Fibroblast of mammary gland (primary cell): ENCODE results near the gene AGPAT4.

Experiments
- DNase-seq: peaks from one replicate; pipeline ENCODE4 v3.0.0-alpha.2; 2010; ENCODE audit warnings: low read depth
- H3K4me3 ChIP-seq: 2 replicates; pipeline ENCODE4 v1.5.1; 2011; ENCODE audit warnings: low read depth, mild to moderate bottlenecking, low read length, moderate library complexity; ENCODE audit not compliant: control insufficient read depth
- CTCF ChIP-seq: conservative IDR thresholded peaks from 2 replicates; pipeline ENCODE4 v1.5.1; 2011; ENCODE audit warnings: low read depth, low read length, inconsistent platforms; ENCODE audit not compliant: control insufficient read depth, insufficient read depth

AGPAT4 gene

DNA sequence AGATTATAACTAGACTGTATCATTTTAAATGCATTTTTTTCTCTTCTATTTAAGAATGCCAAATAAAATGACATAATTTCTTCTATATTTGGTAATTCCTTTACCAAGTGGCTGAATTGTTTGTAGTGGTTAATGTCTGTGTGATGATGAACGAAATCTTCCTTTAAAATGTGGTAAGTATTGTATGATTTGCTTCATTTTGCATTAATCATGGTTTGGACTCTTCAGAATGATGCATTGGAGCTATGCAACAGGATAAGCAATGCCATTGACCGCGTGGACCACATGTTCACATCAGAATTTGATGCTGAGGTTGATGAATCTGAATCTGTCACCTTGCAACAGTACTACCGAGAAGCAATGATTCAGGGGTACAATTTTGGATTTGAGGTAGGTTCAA is 182.7 kb downstream of the AGPAT4 start:
- no peak for TF ChIP-seq CTCF
- H3K4me3 ChIP-seq: no peak overlapping the region
- DNase-seq: no peak

- TF ChIP-seq CTCF: no peak
- H3K4me3 ChIP-seq: no peak overlapping the region
- DNase-seq: no peak
Observed at GRCh38 chr6:161088676-161089328, 185.1 kb downstream of the AGPAT4 start.

- DNase-seq: no peak
- H3K4me3 ChIP-seq: no peak overlapping the region
- no peak for TF ChIP-seq CTCF
Observed at GRCh38 chr6:161085246-161085645, 188.6 kb downstream of the AGPAT4 start.

GRCh38 chr6:161082215-161082614 is 191.6 kb downstream of the AGPAT4 start:
- no peak for TF ChIP-seq CTCF
- no peak overlapping the region for H3K4me3 ChIP-seq
- no peak for DNase-seq

DNA sequence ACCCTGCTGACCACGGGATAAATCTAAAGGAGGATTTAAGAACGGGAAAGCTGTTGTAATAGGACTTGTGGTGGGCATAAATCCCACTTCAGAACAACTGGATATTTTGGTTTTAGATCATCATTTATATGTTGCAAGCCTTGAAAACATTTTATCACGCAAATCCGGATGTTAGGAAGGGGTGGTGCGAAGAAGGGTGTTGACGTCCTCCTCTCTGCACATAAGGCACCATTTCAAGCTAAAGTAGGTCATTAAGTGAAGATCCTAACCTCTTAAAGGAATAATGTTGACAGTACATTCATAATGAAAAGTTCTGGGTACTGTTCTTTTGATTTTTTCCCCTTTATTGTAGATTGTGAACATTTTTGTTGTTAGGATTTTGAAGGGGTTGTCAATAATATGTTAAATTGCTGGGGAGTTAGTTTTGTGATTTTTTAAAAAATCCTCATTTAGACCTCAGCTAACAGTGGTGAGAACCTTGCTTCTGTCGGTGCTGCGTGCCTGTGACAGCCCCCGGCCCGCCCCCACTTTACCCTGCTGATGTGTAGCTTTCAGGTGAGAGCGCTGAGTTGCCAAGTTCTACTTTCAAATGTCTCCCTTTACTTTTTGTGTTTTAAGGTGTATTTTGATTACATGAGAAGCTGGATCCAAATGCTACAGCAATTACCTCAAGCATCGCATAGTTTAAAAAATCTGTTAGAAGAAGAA is 193.4 kb downstream of the AGPAT4 start:
- TF ChIP-seq CTCF: no peak
- H3K4me3 ChIP-seq: no peak overlapping the region

More for the DNA sequence above, 193.4 kb downstream of the AGPAT4 start:
- no peak for DNase-seq
